GM12875 (cell line): ENCODE data around the gene ADAM17.
"Not testable (repeated sequence)": the region's sequence is repeated elsewhere in the genome, so short reads cannot be mapped to it uniquely, and the experiment has no call there.

ENCODE experiments used
- H3K4me3 ChIP-seq: one replicate; pipeline ENCODE4 v1.5.1; 2011; ENCODE audit warnings: low read depth, low read length, control low read depth
- TF ChIP-seq, protein P1 (sequence below): IDR thresholded peaks from 2 replicates; pipeline ENCODE4 v1.5.1; 2011; ENCODE audit warnings: low read depth, mild to moderate bottlenecking, control low read depth, inconsistent platforms, low read length, moderate library complexity, borderline replicate concordance; ENCODE audit not compliant: insufficient read depth

Gene ADAM17

DNA sequence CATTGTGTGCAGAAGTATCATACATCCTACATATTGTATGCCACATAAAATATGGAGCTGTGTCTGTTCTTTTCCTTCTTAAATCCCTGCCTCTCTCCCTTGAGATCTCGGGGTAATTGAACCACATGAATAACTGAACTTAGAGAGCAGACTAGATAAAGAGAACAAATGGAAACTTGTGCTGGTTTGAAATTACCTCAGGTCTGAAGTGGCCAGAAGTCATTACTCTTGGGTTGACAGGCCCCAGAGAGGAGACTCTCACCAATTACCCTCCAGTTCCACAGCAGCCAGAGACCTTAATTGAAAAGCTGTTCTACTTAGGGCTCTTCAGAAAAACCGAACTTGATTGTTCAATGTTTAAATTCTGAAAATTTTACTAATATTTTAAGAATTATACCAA lies 5.0 kb upstream of the ADAM17 start:
- H3K4me3 ChIP-seq = no peak overlapping the region
- TF ChIP-seq, protein P1, sequence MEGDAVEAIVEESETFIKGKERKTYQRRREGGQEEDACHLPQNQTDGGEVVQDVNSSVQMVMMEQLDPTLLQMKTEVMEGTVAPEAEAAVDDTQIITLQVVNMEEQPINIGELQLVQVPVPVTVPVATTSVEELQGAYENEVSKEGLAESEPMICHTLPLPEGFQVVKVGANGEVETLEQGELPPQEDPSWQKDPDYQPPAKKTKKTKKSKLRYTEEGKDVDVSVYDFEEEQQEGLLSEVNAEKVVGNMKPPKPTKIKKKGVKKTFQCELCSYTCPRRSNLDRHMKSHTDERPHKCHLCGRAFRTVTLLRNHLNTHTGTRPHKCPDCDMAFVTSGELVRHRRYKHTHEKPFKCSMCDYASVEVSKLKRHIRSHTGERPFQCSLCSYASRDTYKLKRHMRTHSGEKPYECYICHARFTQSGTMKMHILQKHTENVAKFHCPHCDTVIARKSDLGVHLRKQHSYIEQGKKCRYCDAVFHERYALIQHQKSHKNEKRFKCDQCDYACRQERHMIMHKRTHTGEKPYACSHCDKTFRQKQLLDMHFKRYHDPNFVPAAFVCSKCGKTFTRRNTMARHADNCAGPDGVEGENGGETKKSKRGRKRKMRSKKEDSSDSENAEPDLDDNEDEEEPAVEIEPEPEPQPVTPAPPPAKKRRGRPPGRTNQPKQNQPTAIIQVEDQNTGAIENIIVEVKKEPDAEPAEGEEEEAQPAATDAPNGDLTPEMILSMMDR = no peak

DNA sequence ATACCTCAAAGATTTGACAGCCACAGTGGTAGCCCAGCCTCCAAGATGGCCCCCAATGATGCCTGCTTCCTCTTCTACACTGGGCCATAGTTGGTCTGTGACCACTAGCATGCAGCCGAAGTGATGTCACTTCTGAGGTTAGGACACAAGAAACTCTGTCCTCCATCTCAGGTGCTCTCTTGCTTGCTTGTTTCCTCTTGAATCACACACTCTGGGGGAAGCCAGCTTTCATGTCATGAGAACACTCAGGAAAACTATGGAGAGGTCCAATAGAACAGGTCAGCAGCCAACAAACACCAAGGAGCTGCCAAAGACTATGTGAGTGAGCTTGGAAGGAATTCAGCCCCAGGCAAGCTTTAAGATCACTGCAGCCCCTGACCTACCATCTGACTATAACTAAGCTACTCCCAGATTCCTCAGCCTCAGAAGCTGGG lies 3.3 kb upstream of the ADAM17 start:
- no peak overlapping the region for H3K4me3 ChIP-seq

DNA sequence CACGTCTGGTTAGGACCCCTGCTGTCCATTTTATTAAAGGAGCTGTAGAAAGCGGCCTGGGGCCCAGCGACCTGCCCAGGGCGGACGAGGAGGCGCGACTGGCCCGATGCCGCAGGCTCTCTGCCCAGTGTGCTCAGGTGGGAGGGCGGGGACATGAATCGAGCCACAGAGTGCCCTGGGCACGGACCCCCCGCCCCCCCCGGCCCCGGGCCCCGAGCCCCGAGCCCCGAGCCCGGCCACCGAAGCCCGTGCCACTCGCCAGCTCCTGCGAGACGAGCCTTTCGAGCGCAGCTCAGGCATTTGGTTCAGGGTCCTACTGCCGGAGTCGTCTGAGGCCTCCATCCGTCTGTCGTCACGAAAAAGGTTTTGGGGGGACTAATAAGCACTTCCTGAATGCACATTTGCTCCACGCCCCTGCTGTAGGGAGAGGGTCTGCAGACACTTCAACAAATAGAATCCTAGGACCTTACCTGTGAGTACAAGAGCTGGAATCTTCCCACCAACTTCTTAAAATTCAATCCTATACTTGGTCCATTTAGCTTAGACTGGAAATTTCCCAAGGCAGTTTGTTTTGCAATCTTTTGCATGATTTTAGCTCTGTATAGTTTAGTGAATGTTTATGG lies 602 bp upstream of the ADAM17 start:
- TF ChIP-seq, protein P1 = no peak

More for the DNA sequence above, 3.3 kb upstream of the ADAM17 start:
- TF ChIP-seq, protein P1 = no peak

DNA sequence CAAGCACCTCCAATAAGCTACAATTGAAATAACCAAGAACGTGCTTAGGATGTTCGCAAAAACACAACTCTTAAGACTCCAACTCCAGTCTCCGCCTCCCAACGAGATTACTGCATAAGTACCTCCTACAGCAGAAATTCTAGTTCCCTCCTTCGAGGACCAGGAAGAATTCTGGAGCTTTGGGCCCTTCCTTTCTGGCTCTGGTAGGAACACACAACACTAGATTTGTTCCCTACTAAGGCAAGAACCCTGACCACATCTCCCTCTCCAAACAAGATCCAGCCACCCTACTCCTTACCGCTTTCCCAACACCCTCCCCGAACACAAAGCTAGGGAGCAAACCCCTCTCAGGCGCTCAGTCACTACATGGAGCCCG lies 721 bp downstream of the ADAM17 start:
- peak overlapping the region; percentile 92 for H3K4me3 ChIP-seq
- TF ChIP-seq, protein P1 = no peak

More for the DNA sequence above, 602 bp upstream of the ADAM17 start:
- H3K4me3 ChIP-seq = peak overlapping the region; percentile 92

DNA sequence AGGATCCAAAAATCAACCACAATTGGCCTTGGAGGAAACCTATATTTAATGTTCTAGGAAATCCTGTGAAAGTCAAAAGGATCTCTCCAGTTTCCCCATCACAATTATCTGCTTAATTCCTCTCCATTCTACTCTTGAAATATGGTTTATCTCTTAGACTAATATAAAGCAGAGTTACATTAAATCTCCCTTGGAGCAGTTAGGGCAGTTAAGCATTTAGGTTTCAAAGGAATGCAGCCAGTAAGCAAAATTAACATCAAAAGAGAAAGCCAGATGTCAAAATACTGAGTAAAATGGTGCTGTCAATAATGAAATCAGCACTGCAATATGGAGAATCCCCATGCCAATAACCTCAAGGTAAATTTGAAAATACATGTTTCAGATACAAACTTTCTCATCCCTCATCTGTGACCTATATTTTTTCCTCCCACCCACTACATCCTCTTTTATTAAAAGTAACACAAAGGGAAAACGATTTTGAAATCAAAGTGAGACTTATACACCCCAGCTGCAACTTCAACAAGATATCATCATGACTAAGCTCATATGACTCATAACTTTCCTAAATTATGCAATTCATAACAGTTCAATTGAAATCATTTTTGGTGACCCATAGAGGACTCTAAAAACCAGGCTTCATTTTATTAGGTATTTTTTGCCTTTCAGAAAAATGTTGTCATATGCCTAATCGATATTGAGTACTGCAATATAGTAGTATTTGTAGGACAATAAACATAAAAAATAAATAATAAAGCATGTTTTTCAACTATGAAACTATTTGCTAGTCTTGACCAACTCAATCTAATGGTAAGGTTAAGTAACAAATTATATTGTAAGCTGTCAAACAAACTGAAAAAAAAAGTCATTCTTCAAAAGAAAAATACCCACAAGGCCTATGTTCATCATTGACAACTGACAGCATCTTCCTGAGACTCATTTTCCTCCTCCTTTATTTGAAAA lies 3.1 kb downstream of the ADAM17 start:
- no peak overlapping the region for H3K4me3 ChIP-seq
- TF ChIP-seq, protein P1 = no peak

DNA sequence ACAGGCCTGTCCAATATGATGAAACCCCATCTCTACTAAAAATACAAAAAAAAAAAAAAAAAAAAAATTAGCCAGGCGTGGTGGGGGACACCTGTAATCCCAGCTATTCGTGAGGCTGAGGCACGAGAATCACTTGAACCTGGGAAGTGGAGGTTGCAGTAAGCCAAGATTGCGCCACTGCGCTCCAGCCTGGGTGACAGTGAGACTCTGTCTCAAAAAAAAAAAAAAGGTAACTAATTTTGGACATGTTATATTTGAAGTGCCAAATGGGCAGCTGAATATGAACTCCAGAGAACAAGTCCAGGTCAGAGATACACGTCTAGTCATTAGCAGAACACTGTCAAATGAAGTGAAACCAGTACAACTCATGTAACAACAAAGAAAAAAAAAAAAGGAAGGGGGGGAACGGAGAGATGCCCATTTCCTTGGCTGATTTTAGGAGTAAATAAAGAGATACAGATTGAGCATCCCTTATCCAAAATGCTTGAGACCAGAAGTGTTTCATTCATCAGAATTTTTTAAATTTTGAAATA lies 4.7 kb downstream of the ADAM17 start:
- H3K4me3 ChIP-seq = not testable (repeated sequence)

DNA sequence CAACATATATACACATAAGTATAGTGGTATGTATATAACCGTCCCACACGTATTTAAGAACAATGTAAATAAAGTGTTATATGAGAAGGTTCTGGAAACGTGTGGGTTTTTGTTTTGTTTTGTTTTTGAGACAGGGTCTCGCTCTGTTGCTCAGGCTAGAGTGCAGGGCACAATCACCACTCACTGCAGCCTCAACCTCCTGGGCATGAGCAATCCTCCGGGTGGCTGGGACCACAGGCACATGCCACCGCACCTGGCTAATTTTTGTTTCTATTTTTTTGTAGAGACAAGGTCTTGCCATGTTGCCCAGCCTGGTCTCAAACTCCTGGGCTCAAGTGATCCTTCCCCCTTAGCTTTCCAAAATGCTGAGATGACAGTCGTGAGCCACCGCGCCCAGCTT lies 6.2 kb downstream of the ADAM17 start:
- TF ChIP-seq, protein P1 = no peak
- H3K4me3 ChIP-seq = no peak overlapping the region
